ENCODE data around the gene CACNA1C.

The CACNA1C gene

GRCh38 chr12:2152134-2152533 lies 99.3 kb downstream of the CACNA1C start:
- no peaks in the 10 kb centered on the region for H3K9me3 Mint-ChIP-seq
- no peak overlapping the region for H3K27ac Mint-ChIP-seq
- H3K4me1 Mint-ChIP-seq, result no peaks in the 10 kb centered on the region
- ATAC-seq, result no peak
- H3K27me3 Mint-ChIP-seq, result peaks cover 14% of the 10 kb centered on the region
- DNase-seq, result no peak
- H3K4me3 Mint-ChIP-seq, result no peak overlapping the region

GRCh38 chr12:2154050-2154449 lies 101.3 kb downstream of the CACNA1C start:
- Mint-ChIP-seq H3K27me3 (peaks cover 7% of the 10 kb centered on the region), H3K9me3 (no peaks in the 10 kb centered on the region), H3K27ac (peak overlapping the region in 1 of 2 donors; percentile 19), H3K4me1 (no peaks in the 10 kb centered on the region), H3K4me3 (no peak overlapping the region)
- no peak for DNase-seq
- no peak for ATAC-seq

GRCh38 chr12:2154521-2154920 lies 101.7 kb downstream of the CACNA1C start:
- Mint-ChIP-seq H3K27ac (no peak overlapping the region), H3K4me3 (no peak overlapping the region), H3K4me1 (no peaks in the 10 kb centered on the region), H3K27me3 (peaks cover 2% of the 10 kb centered on the region), H3K9me3 (no peaks in the 10 kb centered on the region)
- DNase-seq (no peak), ATAC-seq (no peak)

GRCh38 chr12:2156333-2156732 lies 103.5 kb downstream of the CACNA1C start:
- ATAC-seq (no peak), DNase-seq (no peak)
- Mint-ChIP-seq H3K4me1 (no peaks in the 10 kb centered on the region), H3K27ac (no peak overlapping the region), H3K9me3 (no peaks in the 10 kb centered on the region), H3K27me3 (no peaks in the 10 kb centered on the region), H3K4me3 (no peak overlapping the region)

- DNase-seq (no peak), ATAC-seq (no peak)
- no peaks in the 10 kb centered on the region for H3K4me1 Mint-ChIP-seq
- no peak overlapping the region for H3K4me3 Mint-ChIP-seq
- no peak overlapping the region for H3K27ac Mint-ChIP-seq
- peaks cover 10% of the 10 kb centered on the region for H3K27me3 Mint-ChIP-seq
- peaks cover 0 to 8% of the 10 kb centered on the region in 2 donors for H3K9me3 Mint-ChIP-seq
These were observed 107.3 kb downstream of the CACNA1C start for GRCh38 chr12:2160043-2160442.

- DNase-seq, result no peak
- H3K9me3 Mint-ChIP-seq, result peaks cover 1 to 17% of the 10 kb centered on the region in 2 donors
- no peaks in the 10 kb centered on the region for H3K4me1 Mint-ChIP-seq
- no peak for ATAC-seq
- H3K4me3 Mint-ChIP-seq, result no peak overlapping the region
- no peak overlapping the region for H3K27ac Mint-ChIP-seq
- peaks cover 19% of the 10 kb centered on the region for H3K27me3 Mint-ChIP-seq
These were observed 108.7 kb downstream of the CACNA1C start for GRCh38 chr12:2161473-2161872.

- ATAC-seq (no peak), DNase-seq (no peak)
- Mint-ChIP-seq H3K27me3 (peaks cover 19% of the 10 kb centered on the region), H3K4me3 (no peak overlapping the region), H3K9me3 (peaks cover 20 to 35% of the 10 kb centered on the region in 2 donors), H3K4me1 (no peaks in the 10 kb centered on the region), H3K27ac (no peak overlapping the region)
These were observed 110.6 kb downstream of the CACNA1C start for GRCh38 chr12:2163177-2163941.

- H3K4me3 Mint-ChIP-seq, result no peak overlapping the region
- H3K9me3 Mint-ChIP-seq, result peaks cover 21 to 37% of the 10 kb centered on the region in 2 donors
- H3K27ac Mint-ChIP-seq, result no peak overlapping the region
- no peak for DNase-seq
- H3K4me1 Mint-ChIP-seq, result no peaks in the 10 kb centered on the region
- ATAC-seq, result no peak
- peaks cover 19% of the 10 kb centered on the region for H3K27me3 Mint-ChIP-seq
These were observed 112.2 kb downstream of the CACNA1C start for GRCh38 chr12:2165021-2165420.

- Mint-ChIP-seq H3K27ac (no peak overlapping the region), H3K9me3 (peaks cover 21 to 37% of the 10 kb centered on the region in 2 donors), H3K4me3 (no peak overlapping the region), H3K4me1 (no peaks in the 10 kb centered on the region), H3K27me3 (peaks cover 19% of the 10 kb centered on the region)
- no peak for DNase-seq
- ATAC-seq, result no peak
These were observed 113.1 kb downstream of the CACNA1C start for GRCh38 chr12:2165927-2166326.

- ATAC-seq (no peak), DNase-seq (no peak)
- H3K27ac Mint-ChIP-seq, result no peak overlapping the region
- H3K4me1 Mint-ChIP-seq, result no peaks in the 10 kb centered on the region
- H3K27me3 Mint-ChIP-seq, result peaks cover 19% of the 10 kb centered on the region
- no peak overlapping the region for H3K4me3 Mint-ChIP-seq
- H3K9me3 Mint-ChIP-seq, result peaks cover 21 to 37% of the 10 kb centered on the region in 2 donors
These were observed 113.9 kb downstream of the CACNA1C start for GRCh38 chr12:2166696-2167095.

GRCh38 chr12:2167231-2167630 lies 114.4 kb downstream of the CACNA1C start:
- Mint-ChIP-seq H3K9me3 (peaks cover 21 to 37% of the 10 kb centered on the region in 2 donors), H3K27me3 (peaks cover 19% of the 10 kb centered on the region), H3K4me3 (no peak overlapping the region), H3K27ac (no peak overlapping the region), H3K4me1 (no peaks in the 10 kb centered on the region)
- no peak for ATAC-seq
- DNase-seq, result no peak

- DNase-seq (no peak), ATAC-seq (no peak)
- Mint-ChIP-seq H3K27me3 (peaks cover 19% of the 10 kb centered on the region), H3K4me1 (no peaks in the 10 kb centered on the region), H3K4me3 (no peak overlapping the region), H3K9me3 (peaks cover 21 to 37% of the 10 kb centered on the region in 2 donors), H3K27ac (no peak overlapping the region)
These were observed 116.0 kb downstream of the CACNA1C start for GRCh38 chr12:2168808-2169207.

GRCh38 chr12:2169489-2169888 lies 116.7 kb downstream of the CACNA1C start:
- ATAC-seq (no peak), DNase-seq (no peak)
- peaks cover 21 to 33% of the 10 kb centered on the region in 2 donors for H3K9me3 Mint-ChIP-seq
- no peaks in the 10 kb centered on the region for H3K4me1 Mint-ChIP-seq
- peaks cover 13% of the 10 kb centered on the region for H3K27me3 Mint-ChIP-seq
- H3K27ac Mint-ChIP-seq, result no peak overlapping the region
- H3K4me3 Mint-ChIP-seq, result no peak overlapping the region

GRCh38 chr12:2169940-2170339 lies 117.2 kb downstream of the CACNA1C start:
- H3K4me3 Mint-ChIP-seq, result no peak overlapping the region
- no peak overlapping the region for H3K27ac Mint-ChIP-seq
- DNase-seq (no peak), ATAC-seq (no peak)
- peaks cover 21 to 29% of the 10 kb centered on the region in 2 donors for H3K9me3 Mint-ChIP-seq
- H3K4me1 Mint-ChIP-seq, result no peaks in the 10 kb centered on the region
- peaks cover 9% of the 10 kb centered on the region for H3K27me3 Mint-ChIP-seq

GRCh38 chr12:2170376-2170775 lies 117.6 kb downstream of the CACNA1C start:
- ATAC-seq (no peak), DNase-seq (no peak)
- Mint-ChIP-seq H3K9me3 (peaks cover 21 to 28% of the 10 kb centered on the region in 2 donors), H3K27ac (no peak overlapping the region), H3K4me3 (no peak overlapping the region), H3K4me1 (no peaks in the 10 kb centered on the region), H3K27me3 (peaks cover 7% of the 10 kb centered on the region)

- no peak overlapping the region for H3K27ac Mint-ChIP-seq
- no peak overlapping the region for H3K4me3 Mint-ChIP-seq
- no peaks in the 10 kb centered on the region for H3K27me3 Mint-ChIP-seq
- DNase-seq (no peak), ATAC-seq (no peak)
- H3K4me1 Mint-ChIP-seq, result no peaks in the 10 kb centered on the region
- peaks cover 16% of the 10 kb centered on the region in 2 donors for H3K9me3 Mint-ChIP-seq
These were observed 119.1 kb downstream of the CACNA1C start for GRCh38 chr12:2171672-2172426.
